Measurements from ENCODE around the gene TMCC1.

Gene TMCC1

GRCh38 chr3:129606636-129607390 is 286.7 kb downstream of the TMCC1 start, which contains the start of gene PLXND1:
Gene PLXND1, minus strand, starts transcription at chr3:129606676. Its CDS starts 37 bp downstream, at chr3:129606639.
- DNase-seq = peak; percentile 35

GRCh38 chr3:129605922-129606635 is 287.4 kb downstream of the TMCC1 start:
- DNase-seq = peak; percentile 21

GRCh38 chr3:129605203-129605921 is 288.1 kb downstream of the TMCC1 start:
- DNase-seq = peak; percentile 67

GRCh38 chr3:129604767-129605166 is 288.7 kb downstream of the TMCC1 start:
- no peak for DNase-seq

- no peak for DNase-seq
These were observed 289.3 kb downstream of the TMCC1 start for GRCh38 chr3:129603991-129604749.

GRCh38 chr3:129603561-129603942 is 290.0 kb downstream of the TMCC1 start:
- no peak for DNase-seq

- DNase-seq = no peak
These were observed 290.6 kb downstream of the TMCC1 start for GRCh38 chr3:129602730-129603560.

GRCh38 chr3:129602309-129602708 is 291.2 kb downstream of the TMCC1 start:
- no peak for DNase-seq

GRCh38 chr3:129601713-129602112 is 291.8 kb downstream of the TMCC1 start:
- no peak for DNase-seq

- no peak for DNase-seq
These were observed 293.2 kb downstream of the TMCC1 start for GRCh38 chr3:129600348-129600747.

GRCh38 chr3:129599607-129600006 is 293.9 kb downstream of the TMCC1 start:
- DNase-seq = no peak

GRCh38 chr3:129599073-129599472 is 294.4 kb downstream of the TMCC1 start:
- DNase-seq = no peak

GRCh38 chr3:129598484-129598883 is 295.0 kb downstream of the TMCC1 start:
- no peak for DNase-seq

- DNase-seq = no peak
These were observed 295.5 kb downstream of the TMCC1 start for GRCh38 chr3:129598000-129598381.
